CD4-positive, alpha-beta T cell (primary cell): Measurements from ENCODE around the gene SRSF4. TPM values are rescaled to one million over a fixed set of nuclear protein-coding genes. Genes with fewer than 3 reads are reported as not detected.

Experiments
- ATAC-seq: fragments of 200-7000 bp; cut with Tn5 transposase; one replicate; pipeline ENCODE4 v1.10.0; 2022; ENCODE audit warnings: mild to moderate bottlenecking; ENCODE audit not compliant: poor library complexity
- CTCF ChIA-PET: fragments of 350-600 bp; sonication (Branson Sonifier 250); formaldehyde crosslinking; loops from one replicate; lab custom pipeline; 2021; ENCODE audit warnings: antibody characterized with exemption, inconsistent platforms; lab: Charles Lee
- POLR2A ChIA-PET: fragments of 350-600 bp; sonication (Branson Sonifier 250); formaldehyde crosslinking; loops from one replicate; lab custom pipeline; 2021; ENCODE audit warnings: antibody characterized with exemption, inconsistent platforms; lab: Charles Lee
- DNase-seq, 14 experiments: peaks; one replicate each; pipeline ENCODE4 v3.0.0-alpha.2; 2013 to 2020; ENCODE audit warnings: mixed read lengths in 2 of 14
- H3K27ac ChIP-seq, 2 donors: one replicate each; pipeline versions ENCODE4 v1.5.1 to v1.7.0; 2013; ENCODE audit warnings: low read length in 2 of 2, low read depth in 1 of 2, mild to moderate bottlenecking in 1 of 2
- H3K27me3 ChIP-seq, 2 experiments: 1 replicate in 1 of 2; 2 replicates in 1 of 2; pipeline versions ENCODE4 v1.6.1 to v1.7.0; 2013; ENCODE audit warnings: low read length in 2 of 2, control low read depth in 1 of 2, mild to moderate bottlenecking in 1 of 2, moderate library complexity in 1 of 2; ENCODE audit not compliant: insufficient read depth in 2 of 2, control insufficient read depth in 1 of 2
- H3K36me3 ChIP-seq: one replicate; pipeline ENCODE4 v1.6.1; 2013; ENCODE audit warnings: low read length, control low read depth; ENCODE audit not compliant: insufficient read depth
- H3K4me1 ChIP-seq: one replicate; pipeline ENCODE4 v1.6.1; 2013; ENCODE audit warnings: low read length, control low read depth; ENCODE audit not compliant: insufficient read depth
- H3K4me3 ChIP-seq: one replicate; pipeline ENCODE4 v1.5.1; 2013; ENCODE audit warnings: mild to moderate bottlenecking, low read length, moderate library complexity
- H3K9me3 ChIP-seq, 2 experiments: 1 replicate in 1 of 2; 2 replicates in 1 of 2; pipeline versions ENCODE4 v1.6.1 to v1.7.0; 2013; ENCODE audit warnings: low read length in 2 of 2, mild to moderate bottlenecking in 2 of 2, control low read depth in 1 of 2, moderate library complexity in 1 of 2; ENCODE audit not compliant: control insufficient read depth in 1 of 2, insufficient read depth in 1 of 2
- H3K27ac Mint-ChIP-seq: one replicate; pipeline ENCODE4 v1.8.0; 2020; ENCODE audit warnings: mixed read lengths
- H3K27me3 Mint-ChIP-seq: one replicate; pipeline ENCODE4 v1.8.0; 2021; ENCODE audit warnings: mixed read lengths
- H3K36me3 Mint-ChIP-seq: one replicate; pipeline ENCODE4 v1.8.0; 2021; ENCODE audit warnings: low read depth, mixed read lengths
- H3K4me1 Mint-ChIP-seq: one replicate; pipeline ENCODE4 v1.8.0; 2021; ENCODE audit warnings: low read depth, mixed read lengths
- H3K4me3 Mint-ChIP-seq: one replicate; pipeline ENCODE4 v1.8.0; 2020; ENCODE audit warnings: mild to moderate bottlenecking, mixed read lengths
- H3K9me3 Mint-ChIP-seq: one replicate; pipeline ENCODE4 v1.8.0; 2020; ENCODE audit warnings: mixed read lengths
- CTCF ChIP-seq: fragments of 200-600 bp; IDR thresholded peaks from one replicate; pipeline ENCODE4 v1.8.0; 2022; ENCODE audit warnings: antibody characterized with exemption, mild to moderate bottlenecking
- intact Hi-C, 2 experiments: fragments of 100-400 bp; cut with DNase I in 1 of 2; cut with micrococcal nuclease in 1 of 2; formaldehyde crosslinking; loops; one replicate each; pipeline versions ENCODE4 v1.15.1 to v1.9.0; 2023 to 2025; cut with DNase I, micrococcal nuclease
- total RNA-seq, 174 experiments: library from RNA in 2 of 174; stranded (reverse) in 2 of 174; gene quantifications; one replicate each; pipeline ENCODE4 v1.2.3 and lab custom pipeline; 2021 to 2026

SRSF4 gene
- total RNA-seq, 2 experiments from 2014 or later = 89.2 to 93.4 TPM

- Histone ChIP-seq H3K27ac (no peak overlapping the region), H3K9me3 (no peaks in the 10 kb centered on the region), H3K36me3 (peaks cover 22% of the 10 kb centered on the region), H3K4me3 (no peak overlapping the region), H3K4me1 (no peaks in the 10 kb centered on the region), H3K27me3 (no peaks in the 10 kb centered on the region)
- CTCF ChIA-PET = interaction anchor here (2.1 kb wide), 1 partner anchor 14 kb away, joined by 12 read pairs; the partner anchor contains the start of gene SRSF4
- Mint-ChIP-seq H3K27me3 (no peaks in the 10 kb centered on the region), H3K4me3 (no peak overlapping the region), H3K36me3 (peaks cover 34% of the 10 kb centered on the region), H3K4me1 (no peaks in the 10 kb centered on the region), H3K9me3 (no peaks in the 10 kb centered on the region), H3K27ac (no peak overlapping the region)
- DNase-seq (no peak), ATAC-seq (no peak)
- POLR2A ChIA-PET = interaction anchor here (2.5 kb wide), 1 partner anchor 14 kb away, joined by 13 read pairs; the partner anchor contains the start of gene SRSF4
- no peak for TF ChIP-seq CTCF
- intact Hi-C loops = no loop called here
These were observed 14.2 kb upstream of the SRSF4 start for GRCh38 chr1:29195881-29196291.

- POLR2A ChIA-PET = interaction anchor here (0.7 to 2.5 kb wide), 2 partner anchors 12 kb away, joined by 4 to 13 read pairs; partner anchors contain the start of gene SRSF4
- no peaks in the 10 kb centered on the region for H3K27me3 ChIP-seq
- no peak overlapping the region for H3K4me3 ChIP-seq
- no peak for DNase-seq
- H3K4me1 ChIP-seq = no peaks in the 10 kb centered on the region
- Mint-ChIP-seq H3K27me3 (no peaks in the 10 kb centered on the region), H3K36me3 (peaks cover 21% of the 10 kb centered on the region), H3K27ac (no peak overlapping the region), H3K4me1 (no peaks in the 10 kb centered on the region), H3K9me3 (no peaks in the 10 kb centered on the region), H3K4me3 (no peak overlapping the region)
- H3K36me3 ChIP-seq = peaks cover 16% of the 10 kb centered on the region
- H3K9me3 ChIP-seq = no peaks in the 10 kb centered on the region
- no peak overlapping the region for H3K27ac ChIP-seq
- intact Hi-C loops = no loop called here
- TF ChIP-seq CTCF = no peak
- CTCF ChIA-PET = interaction anchor here (0.9 kb wide), 1 partner anchor 11 kb away, joined by 3 read pairs; no protein-coding TSS in a partner anchor
- ATAC-seq = no peak
These were observed 12.3 kb upstream of the SRSF4 start for GRCh38 chr1:29193879-29194455.

- Mint-ChIP-seq H3K9me3 (no peaks in the 10 kb centered on the region), H3K36me3 (peaks cover 13% of the 10 kb centered on the region), H3K27me3 (no peaks in the 10 kb centered on the region), H3K4me3 (no peak overlapping the region), H3K27ac (no peak overlapping the region), H3K4me1 (no peaks in the 10 kb centered on the region)
- peaks cover 13% of the 10 kb centered on the region for H3K36me3 ChIP-seq
- ChIA-PET POLR2A (interaction anchor here (0.6 to 1.6 kb wide), 2 partner anchors 9 to 1611 kb away, joined by 3 to 4 read pairs; partner anchors contain the start of gene SRSF4), CTCF (no interaction called here)
- no peaks in the 10 kb centered on the region for H3K9me3 ChIP-seq
- no peak for TF ChIP-seq CTCF
- no peaks in the 10 kb centered on the region for H3K4me1 ChIP-seq
- DNase-seq = no peak
- H3K27me3 ChIP-seq = no peaks in the 10 kb centered on the region
- H3K4me3 ChIP-seq = no peak overlapping the region
- intact Hi-C loops = no loop called here
- H3K27ac ChIP-seq = no peak overlapping the region
- ATAC-seq = no peak
These were observed 9.0 kb upstream of the SRSF4 start for GRCh38 chr1:29190718-29191117.
